Keratinocyte (primary cell): ENCODE data around the gene GLUD1.
"Not testable (repeated sequence)": the region's sequence is repeated elsewhere in the genome, so short reads cannot be mapped to it uniquely, and the experiment has no call there.

Source experiments
- CTCF ChIP-seq, 3 experiments: IDR thresholded peaks in 1 of 3; conservative IDR thresholded peaks in 1 of 3; optimal IDR thresholded peaks in 1 of 3; 2 replicates in 2 of 3; 3 replicates in 1 of 3; pipeline versions ENCODE3 to v1.5.1; 2011; ENCODE audit warnings: low read length in 3 of 3, mild to moderate bottlenecking in 3 of 3, moderate library complexity in 2 of 3, control low read depth in 1 of 3, inconsistent platforms in 1 of 3; ENCODE audit not compliant: insufficient read depth in 2 of 3; ENCODE audit errors: extremely low read depth in 1 of 3
- EZH2 ChIP-seq: IDR thresholded peaks from one replicate; pipeline ENCODE4 v1.6.1; 2012; ENCODE audit warnings: inconsistent platforms, mild to moderate bottlenecking, low read length, moderate library complexity

- TF ChIP-seq EZH2; CTCF (optimal IDR thresholded peaks at IDR 0.05 in 1 of 3, IDR thresholded peaks at IDR 0.05 in 1 of 3, conservative IDR thresholded peaks at IDR 0.05 in 1 of 3; ENCODE audit: extremely low read depth in 1 of 3, insufficient read depth in 2 of 3, low read length in 3 of 3): not testable (repeated sequence)
Measured at GRCh38 chr10:87019504-87019903, 75.1 kb downstream of the GLUD1 start.
